Stimulated activated naive CD8-positive, alpha-beta T cell treated with anti-CD3 and anti-CD28 coated beads, Interleukin-15, Interleukin-2, amounts not matched to agents 100 ng/mL and 50 ng/mL, for 24 hours (primary cell): ENCODE results near the gene LIPC.
"Not testable (repeated sequence)": the region's sequence is repeated elsewhere in the genome, so short reads cannot be mapped to it uniquely, and the experiment has no call there.

ENCODE experiments used
- H3K27ac Mint-ChIP-seq: one replicate; pipeline ENCODE4 v1.8.0; 2021; ENCODE audit warnings: mild to moderate bottlenecking, mixed read lengths
- H3K27me3 Mint-ChIP-seq: one replicate; pipeline ENCODE4 v1.8.0; 2021; ENCODE audit warnings: mixed read lengths
- H3K36me3 Mint-ChIP-seq: one replicate; pipeline ENCODE4 v1.8.0; 2021; ENCODE audit warnings: low read depth, mixed read lengths
- H3K4me1 Mint-ChIP-seq: one replicate; pipeline ENCODE4 v1.8.0; 2021; ENCODE audit warnings: low read depth, mixed read lengths
- H3K4me3 Mint-ChIP-seq: one replicate; pipeline ENCODE4 v1.8.0; 2021; ENCODE audit warnings: mild to moderate bottlenecking, mixed read lengths
- H3K9me3 Mint-ChIP-seq: one replicate; pipeline ENCODE4 v1.8.0; 2021; ENCODE audit warnings: mixed read lengths

Gene LIPC

GRCh38 chr15:58585693-58586443 lies 154.1 kb downstream of the LIPC start:
- Mint-ChIP-seq H3K9me3 (peaks cover 9% of the 10 kb centered on the region), H3K4me1 (peaks cover 14% of the 10 kb centered on the region), H3K27ac (peak overlapping the region; percentile 54), H3K36me3 (no peaks in the 10 kb centered on the region), H3K27me3 (peaks cover 4% of the 10 kb centered on the region), H3K4me3 (no peak overlapping the region)

GRCh38 chr15:58587486-58587885 lies 155.7 kb downstream of the LIPC start:
- Mint-ChIP-seq H3K4me1 (peaks cover 14% of the 10 kb centered on the region), H3K36me3 (peaks cover 5% of the 10 kb centered on the region), H3K9me3 (peaks cover 9% of the 10 kb centered on the region), H3K27ac (no peak overlapping the region), H3K27me3 (peaks cover 4% of the 10 kb centered on the region), H3K4me3 (no peak overlapping the region)

- Mint-ChIP-seq H3K4me1 (peaks cover 14% of the 10 kb centered on the region), H3K9me3 (peaks cover 6% of the 10 kb centered on the region), H3K36me3 (peaks cover 5% of the 10 kb centered on the region), H3K4me3 (no peak overlapping the region), H3K27me3 (peaks cover 4% of the 10 kb centered on the region), H3K27ac (no peak overlapping the region)
Observed at GRCh38 chr15:58588096-58588495, 156.3 kb downstream of the LIPC start.

- Mint-ChIP-seq H3K27me3 (no peaks in the 10 kb centered on the region), H3K4me3 (no peak overlapping the region), H3K9me3 (no peaks in the 10 kb centered on the region), H3K4me1 (peaks cover 20% of the 10 kb centered on the region), H3K27ac (no peak overlapping the region), H3K36me3 (peaks cover 14% of the 10 kb centered on the region)
Observed at GRCh38 chr15:58589047-58589446, 157.3 kb downstream of the LIPC start.

- Mint-ChIP-seq H3K4me1 (peaks cover 24% of the 10 kb centered on the region), H3K9me3 (no peaks in the 10 kb centered on the region), H3K27ac (peak overlapping the region; percentile 33), H3K27me3 (no peaks in the 10 kb centered on the region), H3K36me3 (peaks cover 22% of the 10 kb centered on the region), H3K4me3 (no peak overlapping the region)
Observed at GRCh38 chr15:58590236-58590635, 158.4 kb downstream of the LIPC start.

- H3K9me3 Mint-ChIP-seq: no peaks in the 10 kb centered on the region
- H3K27ac Mint-ChIP-seq: no peak overlapping the region
- peaks cover 17% of the 10 kb centered on the region for H3K4me1 Mint-ChIP-seq
- no peaks in the 10 kb centered on the region for H3K27me3 Mint-ChIP-seq
- no peak overlapping the region for H3K4me3 Mint-ChIP-seq
- H3K36me3 Mint-ChIP-seq: peaks cover 26% of the 10 kb centered on the region
Observed at GRCh38 chr15:58590926-58591325, 159.1 kb downstream of the LIPC start.

- no peaks in the 10 kb centered on the region for H3K27me3 Mint-ChIP-seq
- peak overlapping the region; percentile 50 for H3K27ac Mint-ChIP-seq
- no peaks in the 10 kb centered on the region for H3K9me3 Mint-ChIP-seq
- H3K4me3 Mint-ChIP-seq: no peak overlapping the region
- peaks cover 17% of the 10 kb centered on the region for H3K4me1 Mint-ChIP-seq
- H3K36me3 Mint-ChIP-seq: peaks cover 39% of the 10 kb centered on the region
Observed at GRCh38 chr15:58593870-58594269, 162.1 kb downstream of the LIPC start.

GRCh38 chr15:58594898-58595297 lies 163.1 kb downstream of the LIPC start:
- H3K4me3 Mint-ChIP-seq: no peak overlapping the region
- H3K27me3 Mint-ChIP-seq: no peaks in the 10 kb centered on the region
- H3K9me3 Mint-ChIP-seq: no peaks in the 10 kb centered on the region
- peaks cover 17% of the 10 kb centered on the region for H3K4me1 Mint-ChIP-seq
- H3K36me3 Mint-ChIP-seq: peaks cover 44% of the 10 kb centered on the region
- no peak overlapping the region for H3K27ac Mint-ChIP-seq

GRCh38 chr15:58595516-58596263 lies 163.9 kb downstream of the LIPC start:
- Mint-ChIP-seq H3K4me3 (no peak overlapping the region), H3K36me3 (peaks cover 46% of the 10 kb centered on the region), H3K27me3 (no peaks in the 10 kb centered on the region), H3K9me3 (no peaks in the 10 kb centered on the region), H3K4me1 (peaks cover 17% of the 10 kb centered on the region), H3K27ac (no peak overlapping the region)

- Mint-ChIP-seq H3K36me3 (peaks cover 54% of the 10 kb centered on the region), H3K9me3 (no peaks in the 10 kb centered on the region), H3K4me1 (peaks cover 17% of the 10 kb centered on the region), H3K4me3 (no peak overlapping the region), H3K27ac (no peak overlapping the region), H3K27me3 (no peaks in the 10 kb centered on the region)
Observed at GRCh38 chr15:58597943-58598828, 166.4 kb downstream of the LIPC start.

GRCh38 chr15:58598829-58599210 lies 167.0 kb downstream of the LIPC start:
- H3K9me3 Mint-ChIP-seq: no peaks in the 10 kb centered on the region
- no peak overlapping the region for H3K4me3 Mint-ChIP-seq
- H3K27ac Mint-ChIP-seq: no peak overlapping the region
- H3K36me3 Mint-ChIP-seq: peaks cover 54% of the 10 kb centered on the region
- no peaks in the 10 kb centered on the region for H3K27me3 Mint-ChIP-seq
- peaks cover 13% of the 10 kb centered on the region for H3K4me1 Mint-ChIP-seq

- H3K27me3 Mint-ChIP-seq: no peaks in the 10 kb centered on the region
- no peak overlapping the region for H3K27ac Mint-ChIP-seq
- H3K9me3 Mint-ChIP-seq: no peaks in the 10 kb centered on the region
- H3K36me3 Mint-ChIP-seq: peaks cover 51% of the 10 kb centered on the region
- H3K4me1 Mint-ChIP-seq: peaks cover 7% of the 10 kb centered on the region
- no peak overlapping the region for H3K4me3 Mint-ChIP-seq
Observed at GRCh38 chr15:58602823-58603222, 171.0 kb downstream of the LIPC start.

- H3K4me3 Mint-ChIP-seq, H3K27ac Mint-ChIP-seq, H3K27me3 Mint-ChIP-seq, H3K9me3 Mint-ChIP-seq: not testable (repeated sequence)
- Mint-ChIP-seq H3K4me1 (peaks cover 15% of the 10 kb centered on the region), H3K36me3 (peaks cover 60% of the 10 kb centered on the region)
Observed at GRCh38 chr15:58603927-58604326, 172.1 kb downstream of the LIPC start.

GRCh38 chr15:58604455-58604923 lies 172.7 kb downstream of the LIPC start:
- peaks cover 62% of the 10 kb centered on the region for H3K36me3 Mint-ChIP-seq
- H3K9me3 Mint-ChIP-seq: no peaks in the 10 kb centered on the region
- H3K27ac Mint-ChIP-seq: no peak overlapping the region
- H3K4me1 Mint-ChIP-seq: peaks cover 20% of the 10 kb centered on the region
- no peak overlapping the region for H3K4me3 Mint-ChIP-seq
- no peaks in the 10 kb centered on the region for H3K27me3 Mint-ChIP-seq
